ENCODE data around the gene SEC16A. TPM values are rescaled to one million over a fixed set of nuclear protein-coding genes. Genes with fewer than 3 reads are reported as not detected.

Gene SEC16A
- total RNA-seq, 1 experiment from 2014 or later: 85.8 TPM

DNA sequence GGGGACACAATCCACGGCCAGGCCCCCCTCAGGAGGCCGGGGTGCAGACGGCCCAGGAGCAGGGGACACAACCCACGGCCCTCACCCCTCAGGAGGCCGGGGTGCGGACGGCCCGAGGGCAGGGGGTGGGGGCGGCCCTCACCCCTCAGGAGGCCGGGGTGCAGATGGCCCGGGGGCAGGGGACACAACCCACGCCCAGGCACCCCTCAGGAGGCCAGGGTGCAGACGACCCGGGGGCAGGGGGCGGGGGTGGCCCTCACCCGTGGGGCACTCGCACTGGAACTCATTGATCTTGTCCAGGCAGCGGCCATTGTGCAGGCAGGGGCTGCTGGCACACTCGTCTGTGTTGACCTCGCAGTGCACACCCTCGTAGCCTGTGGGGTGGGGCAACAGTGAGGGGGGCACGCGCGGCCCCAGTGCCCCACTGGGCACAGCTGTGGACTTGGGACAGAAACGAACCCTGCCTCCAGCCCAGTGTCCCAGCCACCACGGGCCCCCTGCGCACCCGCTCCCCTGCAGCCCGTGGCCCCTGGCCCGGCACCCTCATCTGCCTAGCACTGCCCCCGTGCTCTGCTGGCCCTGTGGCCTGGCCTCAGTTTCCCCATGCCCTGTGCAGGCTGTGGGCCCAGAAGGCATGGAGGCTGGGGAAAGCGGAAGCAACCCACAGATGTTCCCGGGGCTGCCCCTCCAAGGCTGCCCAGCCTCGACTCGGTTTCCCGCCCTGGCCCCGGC, 34.3 kb upstream of the SEC16A start:
- intact Hi-C loops (cut with micrococcal nuclease): no loop called here
- H3K27ac Mint-ChIP-seq (ENCODE audit: low read depth, unreplicated experiment): no peak overlapping the region
- ChIA-PET CTCF (no interaction called here), POLR2A (no interaction called here)
- BruUV-seq (replicated peaks): no TSS peak
- H3K4me3 Mint-ChIP-seq (ENCODE audit: unreplicated experiment): no peak overlapping the region
- no peaks in the 10 kb centered on the region for H3K27me3 Mint-ChIP-seq (ENCODE audit: insufficient read depth, unreplicated experiment)
- DNase-seq (ENCODE audit: unreplicated experiment): no peak
- no peaks in the 10 kb centered on the region for H3K4me1 Mint-ChIP-seq (ENCODE audit: insufficient read depth, unreplicated experiment)
- TF ChIP-seq, protein P1, sequence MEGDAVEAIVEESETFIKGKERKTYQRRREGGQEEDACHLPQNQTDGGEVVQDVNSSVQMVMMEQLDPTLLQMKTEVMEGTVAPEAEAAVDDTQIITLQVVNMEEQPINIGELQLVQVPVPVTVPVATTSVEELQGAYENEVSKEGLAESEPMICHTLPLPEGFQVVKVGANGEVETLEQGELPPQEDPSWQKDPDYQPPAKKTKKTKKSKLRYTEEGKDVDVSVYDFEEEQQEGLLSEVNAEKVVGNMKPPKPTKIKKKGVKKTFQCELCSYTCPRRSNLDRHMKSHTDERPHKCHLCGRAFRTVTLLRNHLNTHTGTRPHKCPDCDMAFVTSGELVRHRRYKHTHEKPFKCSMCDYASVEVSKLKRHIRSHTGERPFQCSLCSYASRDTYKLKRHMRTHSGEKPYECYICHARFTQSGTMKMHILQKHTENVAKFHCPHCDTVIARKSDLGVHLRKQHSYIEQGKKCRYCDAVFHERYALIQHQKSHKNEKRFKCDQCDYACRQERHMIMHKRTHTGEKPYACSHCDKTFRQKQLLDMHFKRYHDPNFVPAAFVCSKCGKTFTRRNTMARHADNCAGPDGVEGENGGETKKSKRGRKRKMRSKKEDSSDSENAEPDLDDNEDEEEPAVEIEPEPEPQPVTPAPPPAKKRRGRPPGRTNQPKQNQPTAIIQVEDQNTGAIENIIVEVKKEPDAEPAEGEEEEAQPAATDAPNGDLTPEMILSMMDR (IDR thresholded peaks at IDR 0.05; ENCODE audit: unreplicated experiment): no peak
- peaks cover 40% of the 10 kb centered on the region for H3K36me3 Mint-ChIP-seq (ENCODE audit: insufficient read depth, unreplicated experiment)
- H3K9me3 Mint-ChIP-seq (ENCODE audit: unreplicated experiment): no peaks in the 10 kb centered on the region

GRCh38 chr9:136516191-136516654, 33.4 kb upstream of the SEC16A start:
- no peak overlapping the region for H3K4me3 Mint-ChIP-seq (ENCODE audit: unreplicated experiment)
- intact Hi-C loops (cut with micrococcal nuclease): no loop called here
- BruUV-seq (replicated peaks): no TSS peak
- H3K4me1 Mint-ChIP-seq (ENCODE audit: insufficient read depth, unreplicated experiment): no peaks in the 10 kb centered on the region
- H3K9me3 Mint-ChIP-seq (ENCODE audit: unreplicated experiment): no peaks in the 10 kb centered on the region
- H3K36me3 Mint-ChIP-seq (ENCODE audit: insufficient read depth, unreplicated experiment): peaks cover 45% of the 10 kb centered on the region
- no peak for DNase-seq (ENCODE audit: unreplicated experiment)
- H3K27me3 Mint-ChIP-seq (ENCODE audit: insufficient read depth, unreplicated experiment): no peaks in the 10 kb centered on the region
- TF ChIP-seq, protein P1 (IDR thresholded peaks at IDR 0.05; ENCODE audit: unreplicated experiment): no peak
- ChIA-PET POLR2A (interaction anchor here (0.7 kb wide), 1 partner anchor 178 kb away, joined by 3 read pairs; no protein-coding TSS in a partner anchor), CTCF (no interaction called here)
- no peak overlapping the region for H3K27ac Mint-ChIP-seq (ENCODE audit: low read depth, unreplicated experiment)

- no peak for DNase-seq (ENCODE audit: unreplicated experiment)
- ChIA-PET CTCF (no interaction called here), POLR2A (interaction anchor here (0.7 kb wide), 1 partner anchor 179 kb away, joined by 3 read pairs; no protein-coding TSS in a partner anchor)
- no peaks in the 10 kb centered on the region for H3K9me3 Mint-ChIP-seq (ENCODE audit: unreplicated experiment)
- no TSS peak for BruUV-seq (replicated peaks)
- H3K4me3 Mint-ChIP-seq (ENCODE audit: unreplicated experiment): no peak overlapping the region
- TF ChIP-seq, protein P1 (IDR thresholded peaks at IDR 0.05; ENCODE audit: unreplicated experiment): no peak
- peaks cover 51% of the 10 kb centered on the region for H3K36me3 Mint-ChIP-seq (ENCODE audit: insufficient read depth, unreplicated experiment)
- H3K27ac Mint-ChIP-seq (ENCODE audit: low read depth, unreplicated experiment): no peak overlapping the region
- no peaks in the 10 kb centered on the region for H3K4me1 Mint-ChIP-seq (ENCODE audit: insufficient read depth, unreplicated experiment)
- intact Hi-C loops (cut with micrococcal nuclease): no loop called here
- H3K27me3 Mint-ChIP-seq (ENCODE audit: insufficient read depth, unreplicated experiment): no peaks in the 10 kb centered on the region
Observed at GRCh38 chr9:136515276-136515675, 32.4 kb upstream of the SEC16A start.

DNA sequence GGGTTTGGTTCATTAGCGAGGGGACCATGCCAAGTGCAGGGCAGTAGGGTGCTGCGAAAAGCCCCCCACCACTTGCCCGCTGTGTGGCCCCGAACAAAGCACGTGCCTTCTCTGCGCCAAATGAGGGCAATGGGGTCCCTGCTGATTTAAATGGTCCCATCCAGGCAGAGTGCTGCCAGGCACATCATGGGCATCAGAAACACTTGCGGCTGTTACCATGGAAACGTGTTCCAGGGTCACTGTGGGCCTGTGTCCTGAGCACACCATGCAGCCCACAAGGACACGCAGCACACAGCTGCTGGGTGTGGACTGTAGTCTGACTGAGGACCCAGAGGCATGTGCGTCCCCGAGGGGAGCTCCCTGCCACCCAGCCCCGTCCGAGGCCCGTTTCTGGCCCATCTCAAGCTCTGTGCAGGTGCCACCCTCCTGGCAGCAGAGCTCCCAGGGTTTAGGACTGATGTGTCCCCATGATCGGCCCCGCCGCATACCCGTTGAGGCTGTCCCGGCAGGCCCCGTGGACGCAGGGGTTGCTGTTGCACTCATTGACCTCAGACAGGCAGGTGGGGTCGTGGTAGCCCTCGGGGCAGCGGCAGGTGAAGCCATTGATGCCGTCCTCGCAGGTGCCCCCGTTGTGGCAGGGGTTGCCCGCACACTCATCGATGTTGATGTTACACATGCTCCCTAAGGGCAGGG, 31.3 kb upstream of the SEC16A start:
- no peak overlapping the region for H3K4me3 Mint-ChIP-seq (ENCODE audit: unreplicated experiment)
- BruUV-seq (replicated peaks): no TSS peak
- H3K9me3 Mint-ChIP-seq (ENCODE audit: unreplicated experiment): no peaks in the 10 kb centered on the region
- H3K27me3 Mint-ChIP-seq (ENCODE audit: insufficient read depth, unreplicated experiment): no peaks in the 10 kb centered on the region
- ChIA-PET CTCF (no interaction called here), POLR2A (no interaction called here)
- no peak for DNase-seq (ENCODE audit: unreplicated experiment)
- no peaks in the 10 kb centered on the region for H3K4me1 Mint-ChIP-seq (ENCODE audit: insufficient read depth, unreplicated experiment)
- TF ChIP-seq, protein P1 (IDR thresholded peaks at IDR 0.05; ENCODE audit: unreplicated experiment): no peak
- H3K27ac Mint-ChIP-seq (ENCODE audit: low read depth, unreplicated experiment): no peak overlapping the region
- H3K36me3 Mint-ChIP-seq (ENCODE audit: insufficient read depth, unreplicated experiment): peaks cover 60% of the 10 kb centered on the region
- intact Hi-C loops (cut with micrococcal nuclease): no loop called here
